PC-9 (cell line): ENCODE results near the gene CEP57L1. TPM values are rescaled to one million over a fixed set of nuclear protein-coding genes. Genes with fewer than 3 reads are reported as not detected.

ENCODE experiments used
- BruUV-seq: library from RNA; stranded (reverse); fragments of 400-500 nt; replicated peaks from 2 replicates; lab custom pipeline; 2021; lab: Mats Ljungman, UMichigan
- CTCF ChIA-PET: fragments of 300-600 bp; sonication (Branson Sonifier 250); formaldehyde crosslinking; loops from one replicate; lab custom pipeline; 2022; ENCODE audit warnings: antibody characterized with exemption; lab: Charles Lee
- POLR2A ChIA-PET: fragments of 300-600 bp; sonication (Branson Sonifier 250); formaldehyde crosslinking; loops from one replicate; lab custom pipeline; 2022; ENCODE audit warnings: antibody characterized with exemption; ENCODE audit not compliant: unreplicated experiment; lab: Charles Lee
- DNase-seq, 2 experiments: peaks; one replicate each; pipeline versions ENCODE4 v3.0.0 to v3.0.0-alpha.2; 2015 to 2022; ENCODE audit warnings: mixed read lengths in 1 of 2
- H2AFZ ChIP-seq: fragments of 200-600 bp; sonication (generic); 2 replicates; pipeline ENCODE4 v1.8.1; 2017; ENCODE audit warnings: antibody characterized with exemption
- H3F3A ChIP-seq: fragments of 200-600 bp; sonication (generic); 2 replicates; pipeline ENCODE4 v1.8.1; 2017; ENCODE audit warnings: antibody characterized with exemption, mild to moderate bottlenecking, low read depth; ENCODE audit not compliant: insufficient read depth
- H3K27ac ChIP-seq: fragments of 200-600 bp; sonication (generic); 2 replicates; pipeline ENCODE4 v1.6.1; 2016; ENCODE audit warnings: mixed run types
- H3K27me3 ChIP-seq: fragments of 200-600 bp; sonication (generic); 2 replicates; pipeline ENCODE4 v1.6.1; 2016; ENCODE audit warnings: low read depth, mixed run types; ENCODE audit not compliant: insufficient read depth
- H3K36me3 ChIP-seq: fragments of 200-600 bp; sonication (generic); 2 replicates; pipeline ENCODE4 v1.6.1; 2016; ENCODE audit warnings: low read depth, mixed run types
- H3K4me1 ChIP-seq: fragments of 200-600 bp; sonication (generic); replicated peaks from 2 replicates; pipeline ENCODE4 v1.6.1; 2016; ENCODE audit warnings: mixed run types; ENCODE audit not compliant: insufficient read depth
- H3K4me2 ChIP-seq: fragments of 200-600 bp; sonication (generic); 2 replicates; pipeline ENCODE4 v1.6.1; 2017; ENCODE audit warnings: mixed run types
- H3K4me3 ChIP-seq: fragments of 200-600 bp; sonication (generic); 2 replicates; pipeline ENCODE4 v1.6.1; 2016; ENCODE audit warnings: mixed run types
- H3K79me2 ChIP-seq: fragments of 200-600 bp; sonication (generic); 2 replicates; pipeline ENCODE4 v1.6.1; 2017; ENCODE audit warnings: low read depth, mixed run types
- H3K9me2 ChIP-seq: fragments of 200-600 bp; sonication (generic); 2 replicates; pipeline ENCODE4 v1.8.1; 2017; ENCODE audit warnings: mild to moderate bottlenecking; ENCODE audit not compliant: insufficient read depth
- H3K9me3 ChIP-seq: fragments of 200-600 bp; sonication (generic); 2 replicates; pipeline ENCODE4 v1.8.1; 2016; ENCODE audit warnings: low read depth; ENCODE audit not compliant: insufficient read depth
- H4K20me1 ChIP-seq: fragments of 200-600 bp; sonication (generic); 2 replicates; pipeline ENCODE4 v1.8.1; 2017; ENCODE audit not compliant: insufficient read depth
- EZH2 ChIP-seq: fragments of 200-600 bp; sonication (generic); IDR thresholded peaks from 2 replicates; pipeline ENCODE4 v1.8.0; 2017; ENCODE audit warnings: antibody characterized with exemption, low read depth
- intact Hi-C: fragments of 100-400 bp; cut with micrococcal nuclease; formaldehyde crosslinking; loops from one replicate; pipeline ENCODE4 v1.10.0; 2022; ENCODE audit not compliant: unreplicated experiment
- total RNA-seq: library from RNA; stranded (reverse); gene quantifications from 2 replicates; pipeline ENCODE4 v1.2.3, GENCODE V29; 2021
- TF ChIP-seq, protein P1 (sequence below): fragments of 200-600 bp; sonication (generic); conservative IDR thresholded peaks from 2 replicates; pipeline ENCODE4 v1.6.1; 2017; ENCODE audit warnings: mixed run types, antibody characterized with exemption, mild to moderate bottlenecking, moderate library complexity

CEP57L1 gene
- total RNA-seq, 1 experiment from 2014 or later = 18.3 TPM

GRCh38 chr6:109121411-109121810, 26.1 kb downstream of the CEP57L1 start:
- H3K4me3 ChIP-seq = no peak overlapping the region
- H3K79me2 ChIP-seq = no peaks in the 10 kb centered on the region; the same call in 1 of the 2 replicates
- no peaks in the 10 kb centered on the region for H3K9me2 ChIP-seq
- ChIA-PET POLR2A (no interaction called here), CTCF (no interaction called here)
- H3K9me3 ChIP-seq = no peaks in the 10 kb centered on the region
- no peaks in the 10 kb centered on the region for H3K27me3 ChIP-seq
- DNase-seq = no peak
- H3K4me1 ChIP-seq = no peaks in the 10 kb centered on the region
- H3F3A ChIP-seq = no peaks in the 10 kb centered on the region
- no peak overlapping the region for H3K4me2 ChIP-seq
- TF ChIP-seq EZH2 = no peak
- TF ChIP-seq, protein P1, sequence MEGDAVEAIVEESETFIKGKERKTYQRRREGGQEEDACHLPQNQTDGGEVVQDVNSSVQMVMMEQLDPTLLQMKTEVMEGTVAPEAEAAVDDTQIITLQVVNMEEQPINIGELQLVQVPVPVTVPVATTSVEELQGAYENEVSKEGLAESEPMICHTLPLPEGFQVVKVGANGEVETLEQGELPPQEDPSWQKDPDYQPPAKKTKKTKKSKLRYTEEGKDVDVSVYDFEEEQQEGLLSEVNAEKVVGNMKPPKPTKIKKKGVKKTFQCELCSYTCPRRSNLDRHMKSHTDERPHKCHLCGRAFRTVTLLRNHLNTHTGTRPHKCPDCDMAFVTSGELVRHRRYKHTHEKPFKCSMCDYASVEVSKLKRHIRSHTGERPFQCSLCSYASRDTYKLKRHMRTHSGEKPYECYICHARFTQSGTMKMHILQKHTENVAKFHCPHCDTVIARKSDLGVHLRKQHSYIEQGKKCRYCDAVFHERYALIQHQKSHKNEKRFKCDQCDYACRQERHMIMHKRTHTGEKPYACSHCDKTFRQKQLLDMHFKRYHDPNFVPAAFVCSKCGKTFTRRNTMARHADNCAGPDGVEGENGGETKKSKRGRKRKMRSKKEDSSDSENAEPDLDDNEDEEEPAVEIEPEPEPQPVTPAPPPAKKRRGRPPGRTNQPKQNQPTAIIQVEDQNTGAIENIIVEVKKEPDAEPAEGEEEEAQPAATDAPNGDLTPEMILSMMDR = no peak
- intact Hi-C loops = no loop called here
- H2AFZ ChIP-seq = no peak overlapping the region
- no peaks in the 10 kb centered on the region for H3K36me3 ChIP-seq
- no peaks in the 10 kb centered on the region for H4K20me1 ChIP-seq
- no TSS peak for BruUV-seq
- H3K27ac ChIP-seq = no peak overlapping the region

GRCh38 chr6:109124219-109124618, 28.9 kb downstream of the CEP57L1 start:
- POLR2A ChIA-PET = no interaction called here
- no peaks in the 10 kb centered on the region for H3F3A ChIP-seq
- no peak for TF ChIP-seq EZH2
- TF ChIP-seq, protein P1 = no peak

GRCh38 chr6:109125504-109125903, 30.2 kb downstream of the CEP57L1 start:
- ChIA-PET CTCF (no interaction called here), POLR2A (no interaction called here)
- intact Hi-C loops = no loop called here
- no peak for DNase-seq
- Histone ChIP-seq H3K4me3 (no peak overlapping the region), H3K27ac (no peak overlapping the region), H3K36me3 (no peaks in the 10 kb centered on the region), H3K9me3 (no peaks in the 10 kb centered on the region), H4K20me1 (no peaks in the 10 kb centered on the region), H3F3A (no peaks in the 10 kb centered on the region), H3K4me1 (no peaks in the 10 kb centered on the region), H3K4me2 (no peak overlapping the region), H3K9me2 (no peaks in the 10 kb centered on the region), H2AFZ (no peak overlapping the region), H3K79me2 (no peaks in the 10 kb centered on the region; the same call in 1 of the 2 replicates), H3K27me3 (no peaks in the 10 kb centered on the region)
- BruUV-seq = no TSS peak
- no peak for TF ChIP-seq EZH2
- TF ChIP-seq, protein P1 = no peak

More at GRCh38 chr6:109124219-109124618, 28.9 kb downstream of the CEP57L1 start:
- Histone ChIP-seq H4K20me1 (no peaks in the 10 kb centered on the region), H3K27me3 (no peaks in the 10 kb centered on the region), H3K4me1 (no peaks in the 10 kb centered on the region), H3K27ac (no peak overlapping the region), H3K4me2 (no peak overlapping the region), H3K79me2 (no peaks in the 10 kb centered on the region; the same call in 1 of the 2 replicates), H3K36me3 (no peaks in the 10 kb centered on the region), H3K4me3 (no peak overlapping the region), H2AFZ (no peak overlapping the region), H3K9me3 (no peaks in the 10 kb centered on the region), H3K9me2 (no peaks in the 10 kb centered on the region)
- no peak for DNase-seq
- BruUV-seq = no TSS peak
- intact Hi-C loops = no loop called here
- CTCF ChIA-PET = no interaction called here
